ENCODE results near the gene ACOT7. TPM values are rescaled to one million over a fixed set of nuclear protein-coding genes. Genes with fewer than 3 reads are reported as not detected.

ACOT7 gene
- total RNA-seq, 1 experiment from 2014 or later = 120 TPM

DNA sequence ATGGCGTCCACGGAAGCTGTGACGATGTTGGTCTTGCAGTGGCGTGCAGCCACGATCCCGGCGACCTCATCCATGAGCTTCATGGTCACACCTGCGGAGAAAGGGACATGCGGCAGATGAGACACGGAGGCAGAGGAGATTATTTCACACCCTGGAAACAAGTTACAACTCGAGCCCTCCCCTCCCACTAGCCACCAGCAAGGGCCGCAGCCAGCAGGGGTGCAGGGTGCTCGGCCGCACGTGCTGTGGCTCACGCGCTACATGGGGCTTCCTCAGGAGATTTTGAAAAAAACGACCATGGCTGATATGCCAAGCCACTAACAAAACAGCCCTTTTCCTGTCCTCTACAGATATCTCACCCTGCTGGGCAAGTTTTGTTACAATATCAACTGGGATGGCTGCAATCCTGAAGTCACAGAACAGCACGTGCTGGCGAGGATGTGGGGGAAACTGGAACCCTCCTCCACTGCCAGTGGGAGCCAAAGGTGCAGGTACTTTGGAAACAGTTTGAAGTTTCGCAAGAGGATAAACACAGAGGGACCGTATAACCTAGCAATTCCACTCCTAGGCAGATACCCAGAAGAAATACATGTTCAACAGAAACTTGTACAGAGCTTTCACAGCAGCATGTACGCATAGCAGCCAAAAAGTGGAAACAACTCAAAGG, 98.5 kb downstream of the ACOT7 start:
- POLR2A ChIA-PET = no interaction called here
- intact Hi-C loops (cut with micrococcal nuclease; ENCODE audit: unreplicated experiment) (no loop called here), in situ Hi-C loops (cut with HindIII; ENCODE audit: low pct_unique_long_range_greater_than_20kb, low sequenced_read_pairs) (no loop called here)
- no peaks in the 10 kb centered on the region for H3K27me3 ChIP-seq (ENCODE audit: control insufficient read depth, insufficient read depth, low read length)
- H3K36me3 ChIP-seq (ENCODE audit: control insufficient read depth, insufficient read depth, low read length) = no peaks in the 10 kb centered on the region
- no peaks in the 10 kb centered on the region for H3K4me1 ChIP-seq (ENCODE audit: control insufficient read depth, insufficient read depth, low read length)
- no peak for ATAC-seq
- H3K27ac ChIP-seq (ENCODE audit: low read length) = no peak overlapping the region
- no peak for DNase-seq (ENCODE audit: low read depth, low spot score)
- H3K4me3 ChIP-seq (ENCODE audit: low read depth in 2 of 2, low read length in 2 of 2) = no peak overlapping the region
- BruUV-seq (replicated peaks) = no TSS peak
- TF ChIP-seq, protein P1, sequence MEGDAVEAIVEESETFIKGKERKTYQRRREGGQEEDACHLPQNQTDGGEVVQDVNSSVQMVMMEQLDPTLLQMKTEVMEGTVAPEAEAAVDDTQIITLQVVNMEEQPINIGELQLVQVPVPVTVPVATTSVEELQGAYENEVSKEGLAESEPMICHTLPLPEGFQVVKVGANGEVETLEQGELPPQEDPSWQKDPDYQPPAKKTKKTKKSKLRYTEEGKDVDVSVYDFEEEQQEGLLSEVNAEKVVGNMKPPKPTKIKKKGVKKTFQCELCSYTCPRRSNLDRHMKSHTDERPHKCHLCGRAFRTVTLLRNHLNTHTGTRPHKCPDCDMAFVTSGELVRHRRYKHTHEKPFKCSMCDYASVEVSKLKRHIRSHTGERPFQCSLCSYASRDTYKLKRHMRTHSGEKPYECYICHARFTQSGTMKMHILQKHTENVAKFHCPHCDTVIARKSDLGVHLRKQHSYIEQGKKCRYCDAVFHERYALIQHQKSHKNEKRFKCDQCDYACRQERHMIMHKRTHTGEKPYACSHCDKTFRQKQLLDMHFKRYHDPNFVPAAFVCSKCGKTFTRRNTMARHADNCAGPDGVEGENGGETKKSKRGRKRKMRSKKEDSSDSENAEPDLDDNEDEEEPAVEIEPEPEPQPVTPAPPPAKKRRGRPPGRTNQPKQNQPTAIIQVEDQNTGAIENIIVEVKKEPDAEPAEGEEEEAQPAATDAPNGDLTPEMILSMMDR (IDR thresholded peaks at IDR 0.05) = no peak
- no peak for TF ChIP-seq POLR2AphosphoS5 (IDR thresholded peaks at IDR 0.05; ENCODE audit: low read depth, low read length)
- no peak for TF ChIP-seq TCF7L2 (IDR thresholded peaks at IDR 0.05; ENCODE audit: low read depth, low read length)
- TF ChIP-seq, protein P2, sequence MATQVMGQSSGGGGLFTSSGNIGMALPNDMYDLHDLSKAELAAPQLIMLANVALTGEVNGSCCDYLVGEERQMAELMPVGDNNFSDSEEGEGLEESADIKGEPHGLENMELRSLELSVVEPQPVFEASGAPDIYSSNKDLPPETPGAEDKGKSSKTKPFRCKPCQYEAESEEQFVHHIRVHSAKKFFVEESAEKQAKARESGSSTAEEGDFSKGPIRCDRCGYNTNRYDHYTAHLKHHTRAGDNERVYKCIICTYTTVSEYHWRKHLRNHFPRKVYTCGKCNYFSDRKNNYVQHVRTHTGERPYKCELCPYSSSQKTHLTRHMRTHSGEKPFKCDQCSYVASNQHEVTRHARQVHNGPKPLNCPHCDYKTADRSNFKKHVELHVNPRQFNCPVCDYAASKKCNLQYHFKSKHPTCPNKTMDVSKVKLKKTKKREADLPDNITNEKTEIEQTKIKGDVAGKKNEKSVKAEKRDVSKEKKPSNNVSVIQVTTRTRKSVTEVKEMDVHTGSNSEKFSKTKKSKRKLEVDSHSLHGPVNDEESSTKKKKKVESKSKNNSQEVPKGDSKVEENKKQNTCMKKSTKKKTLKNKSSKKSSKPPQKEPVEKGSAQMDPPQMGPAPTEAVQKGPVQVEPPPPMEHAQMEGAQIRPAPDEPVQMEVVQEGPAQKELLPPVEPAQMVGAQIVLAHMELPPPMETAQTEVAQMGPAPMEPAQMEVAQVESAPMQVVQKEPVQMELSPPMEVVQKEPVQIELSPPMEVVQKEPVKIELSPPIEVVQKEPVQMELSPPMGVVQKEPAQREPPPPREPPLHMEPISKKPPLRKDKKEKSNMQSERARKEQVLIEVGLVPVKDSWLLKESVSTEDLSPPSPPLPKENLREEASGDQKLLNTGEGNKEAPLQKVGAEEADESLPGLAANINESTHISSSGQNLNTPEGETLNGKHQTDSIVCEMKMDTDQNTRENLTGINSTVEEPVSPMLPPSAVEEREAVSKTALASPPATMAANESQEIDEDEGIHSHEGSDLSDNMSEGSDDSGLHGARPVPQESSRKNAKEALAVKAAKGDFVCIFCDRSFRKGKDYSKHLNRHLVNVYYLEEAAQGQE (IDR thresholded peaks at IDR 0.05; ENCODE audit: insufficient read depth in 1 of 2, low read depth in 2 of 2, low read length in 1 of 2) = no peak
- TF ChIP-seq SIN3A (IDR thresholded peaks at IDR 0.05; ENCODE audit: borderline replicate concordance, insufficient read depth, low read depth, low read length) = no peak
- CTCF ChIA-PET = no interaction called here
- H3K9me3 ChIP-seq (ENCODE audit: control insufficient read depth, insufficient read depth, low read depth, low read length) = no peaks in the 10 kb centered on the region

GRCh38 chr1:6294080-6294889, 99.3 kb downstream of the ACOT7 start:
- BruUV-seq (replicated peaks) = no TSS peak
- intact Hi-C loops (cut with micrococcal nuclease; ENCODE audit: unreplicated experiment) (no loop called here), in situ Hi-C loops (cut with HindIII; ENCODE audit: low pct_unique_long_range_greater_than_20kb, low sequenced_read_pairs) (no loop called here)
- ChIA-PET CTCF (no interaction called here), POLR2A (no interaction called here)
- no peaks in the 10 kb centered on the region for H3K4me1 ChIP-seq (ENCODE audit: control insufficient read depth, insufficient read depth, low read length)
- TF ChIP-seq POLR2AphosphoS5 (IDR thresholded peaks at IDR 0.05; ENCODE audit: low read depth, low read length) = no peak
- no peak for TF ChIP-seq SIN3A (IDR thresholded peaks at IDR 0.05; ENCODE audit: borderline replicate concordance, insufficient read depth, low read depth, low read length)
- TF ChIP-seq TCF7L2 (IDR thresholded peaks at IDR 0.05; ENCODE audit: low read depth, low read length) = no peak
- TF ChIP-seq, protein P2 (IDR thresholded peaks at IDR 0.05; ENCODE audit: insufficient read depth in 1 of 2, low read depth in 2 of 2, low read length in 1 of 2) = no peak
- TF ChIP-seq, protein P1 (IDR thresholded peaks at IDR 0.05) = no peak
- DNase-seq (ENCODE audit: low read depth, low spot score) (no peak), ATAC-seq (no peak)
- no peak overlapping the region for H3K4me3 ChIP-seq (ENCODE audit: low read depth in 2 of 2, low read length in 2 of 2)
- no peak overlapping the region for H3K27ac ChIP-seq (ENCODE audit: low read length)
- no peaks in the 10 kb centered on the region for H3K36me3 ChIP-seq (ENCODE audit: control insufficient read depth, insufficient read depth, low read length)
- H3K9me3 ChIP-seq (ENCODE audit: control insufficient read depth, insufficient read depth, low read depth, low read length) = no peaks in the 10 kb centered on the region
- no peaks in the 10 kb centered on the region for H3K27me3 ChIP-seq (ENCODE audit: control insufficient read depth, insufficient read depth, low read length)

All from Panc1 (cell line).